HepG2 (cell line): Measurements from ENCODE around the gene EMC9. TPM values are rescaled to one million over a fixed set of nuclear protein-coding genes. Genes with fewer than 3 reads are reported as not detected.
A peak's percentile ranks its signal among the peaks of the same experiment; 100 is the strongest.

Experiments
- ARHGAP35 ChIP-seq: sonication (generic); formaldehyde crosslinking; IDR thresholded peaks from 2 replicates; pipeline ENCODE4 v1.9.0; 2022; ENCODE audit warnings: mild to moderate bottlenecking, inconsistent platforms, moderate library complexity, missing genetic modification reagents, borderline replicate concordance
- ATAD3A ChIP-seq: sonication (generic); formaldehyde crosslinking; IDR thresholded peaks from 2 replicates; pipeline ENCODE4 v1.4.0; 2020; ENCODE audit warnings: missing genetic modification reagents
- BRD4 ChIP-seq: sonication (generic); formaldehyde crosslinking; IDR thresholded peaks from 2 replicates; pipeline ENCODE4 v1.4.0; 2020; ENCODE audit warnings: missing genetic modification reagents
- CERS6 ChIP-seq: sonication (generic); formaldehyde crosslinking; IDR thresholded peaks from 2 replicates; pipeline ENCODE4 v1.5.0; 2020; ENCODE audit warnings: missing genetic modification reagents
- ELF3 ChIP-seq: IDR thresholded peaks from 2 replicates; pipeline ENCODE4 v1.6.1; 2016; ENCODE audit warnings: missing genetic modification reagents, missing compliant biosample characterization
- ETV6 ChIP-seq: sonication (generic); formaldehyde crosslinking; conservative IDR thresholded peaks from 2 replicates; pipeline ENCODE4 v1.4.0; 2020; ENCODE audit warnings: missing genetic modification reagents
- GATAD2A ChIP-seq: IDR thresholded peaks from 2 replicates; pipeline ENCODE4 v1.6.1; 2016
- KAT7 ChIP-seq: IDR thresholded peaks from 2 replicates; pipeline ENCODE4 v1.6.1; 2018; ENCODE audit warnings: borderline replicate concordance, missing compliant biosample characterization
- MAFG ChIP-seq: sonication (generic); formaldehyde crosslinking; IDR thresholded peaks from 2 replicates; pipeline ENCODE4 v1.5.1; 2020; ENCODE audit warnings: mild to moderate bottlenecking, missing genetic modification reagents
- MIER2 ChIP-seq: IDR thresholded peaks from 2 replicates; pipeline ENCODE4 v1.6.1; 2016; ENCODE audit warnings: missing biosample characterization, missing genetic modification reagents
- NFIB ChIP-seq: sonication (generic); formaldehyde crosslinking; IDR thresholded peaks from 2 replicates; pipeline ENCODE4 v1.9.0; 2021; ENCODE audit warnings: missing genetic modification reagents, mild to moderate bottlenecking, borderline replicate concordance
- NFIC ChIP-seq: IDR thresholded peaks from 2 replicates; pipeline ENCODE4 v1.6.1; 2012; ENCODE audit warnings: mild to moderate bottlenecking, low read length, inconsistent platforms
- NONO ChIP-seq, 2 experiments: fragments of 450-650 bp in 1 of 2; sonication (generic) in 1 of 2; formaldehyde crosslinking in 1 of 2; IDR thresholded peaks in 1 of 2; conservative IDR thresholded peaks in 1 of 2; 2 replicates each; pipeline versions ENCODE4 v1.6.1 to v1.8.0; 2017 to 2022; ENCODE audit warnings: mild to moderate bottlenecking in 1 of 2, missing genetic modification reagents in 1 of 2, moderate library complexity in 1 of 2
- PAX8 ChIP-seq: sonication (generic); formaldehyde crosslinking; IDR thresholded peaks from 2 replicates; pipeline ENCODE4 v1.8.0; 2022; ENCODE audit warnings: mild to moderate bottlenecking, missing genetic modification reagents, borderline replicate concordance
- POLR2G ChIP-seq: fragments of 200-400 bp; formaldehyde crosslinking; IDR thresholded peaks from 2 replicates; pipeline ENCODE4 v1.6.1; 2018; ENCODE audit warnings: mild to moderate bottlenecking, low read depth, low read length, moderate library complexity
- SOX5 ChIP-seq: IDR thresholded peaks from 2 replicates; pipeline ENCODE4 v1.6.1; 2016; ENCODE audit warnings: borderline replicate concordance
- SP5 ChIP-seq: IDR thresholded peaks from 2 replicates; pipeline ENCODE4 v1.6.1; 2016; ENCODE audit warnings: low read depth, borderline replicate concordance
- XRCC5 ChIP-seq: fragments of 200-400 bp; formaldehyde crosslinking; optimal IDR thresholded peaks from 2 replicates; pipeline ENCODE3; 2017; ENCODE audit warnings: mild to moderate bottlenecking, low read length
- ZBTB37 ChIP-seq: sonication (generic); formaldehyde crosslinking; IDR thresholded peaks from 2 replicates; pipeline ENCODE4 v1.4.0; 2020; ENCODE audit warnings: mild to moderate bottlenecking, missing genetic modification reagents
- ZFAT ChIP-seq: sonication (generic); formaldehyde crosslinking; conservative IDR thresholded peaks from 2 replicates; pipeline ENCODE4 v1.8.1; 2023; ENCODE audit warnings: missing genetic modification reagents, inconsistent platforms
- ZKSCAN8 ChIP-seq: IDR thresholded peaks from 2 replicates; pipeline ENCODE4 v1.6.1; 2016; ENCODE audit warnings: borderline replicate concordance, missing genetic modification reagents, missing compliant biosample characterization
- ZMYM3 ChIP-seq: sonication (generic); formaldehyde crosslinking; IDR thresholded peaks from 2 replicates; pipeline ENCODE4 v1.5.1; 2020; ENCODE audit warnings: mild to moderate bottlenecking, missing genetic modification reagents
- ZNF496 ChIP-seq: sonication (generic); formaldehyde crosslinking; IDR thresholded peaks from 2 replicates; pipeline ENCODE4 v1.8.1; 2023; ENCODE audit warnings: mild to moderate bottlenecking, moderate library complexity, missing genetic modification reagents; ENCODE audit not compliant: insufficient replicate concordance
- polyA plus RNA-seq, 8 experiments: library from polyadenylated mRNA; depleted of rRNA in 3 of 8; stranded (reverse) in 7 of 8; unstranded in 1 of 8; fragments of >200 nt; fragmentation: Illumina TruSeq in 4 of 8; extraction: Trizol in 4 of 8; gene quantifications; 2 replicates each; pipeline versions ENCODE4 v1.2.1 to v1.2.3, GENCODE V29; 2011 to 2016; ENCODE audit warnings: low read depth in 4 of 8, missing spikeins in 1 of 8, mixed read lengths in 1 of 8; ENCODE audit not compliant: insufficient read depth in 1 of 8
- total RNA-seq, 5 experiments: library from RNA; depleted of rRNA; stranded (reverse); fragments of >200 nt; fragmentation: Illumina TruSeq; extraction: Trizol; gene quantifications; 2 replicates each; pipeline ENCODE4 v1.2.3, GENCODE V29; 2016; ENCODE audit warnings: low read depth in 1 of 5
- TF ChIP-seq, protein P1 (sequence below), 2 experiments: fragments of 450-650 bp in 1 of 2; sonication (generic) in 1 of 2; formaldehyde crosslinking; IDR thresholded peaks; 2 replicates each; pipeline versions ENCODE4 v1.5.0 to v1.8.0; 2020 to 2022; ENCODE audit warnings: mild to moderate bottlenecking in 1 of 2, missing genetic modification reagents in 1 of 2
- TF ChIP-seq, protein P2 (sequence below): sonication (generic); formaldehyde crosslinking; IDR thresholded peaks from 2 replicates; pipeline ENCODE4 v1.5.0; 2020; ENCODE audit warnings: mild to moderate bottlenecking, missing genetic modification reagents

Gene EMC9
- total and polyA plus RNA-seq, 2 of the 13 experiments (the other 11 are each of a cell fraction or from before 2014, with no cell fraction given), result 60.5 to 78.7 TPM

- TF ChIP-seq BRD4 (CRISPR knock-in tag) (no peak), ZKSCAN8 (CRISPR knock-in tag) (peak; percentile 97), GATAD2A (peak; percentile 99), POLR2G (peak; percentile 95), CERS6 (peak; percentile 96), ATAD3A (CRISPR knock-in tag) (peak; percentile 75), XRCC5 (no peak), MAFG (CRISPR knock-in tag) (no peak), ZMYM3 (CRISPR knock-in tag) (peak; percentile 99), MIER2 (CRISPR knock-in tag) (peak; percentile 77; the same call in 1 of the 2 replicates), ZNF496 (no peak), SOX5 (peak; percentile 97), ZFAT (CRISPR knock-in tag) (0 out of 2 replicates have a peak, but pooled peaks have one; percentile 3), ETV6 (peak; percentile 93), NFIC (no peak), KAT7 (CRISPR knock-in tag) (peak; percentile 100), NONO (IDR thresholded peaks at IDR 0.05) (no peak), NONO (CRISPR knock-in tag; conservative IDR thresholded peaks at IDR 0.05) (no peak), NFIB (no peak), ZBTB37 (CRISPR knock-in tag) (peak; percentile 72; the same call in 1 of the 2 replicates), ARHGAP35 (peak; percentile 89; the same call in 1 of the 2 replicates), PAX8 (CRISPR knock-in tag) (peak; percentile 97; the same call in 1 of the 2 replicates), ELF3 (CRISPR knock-in tag) (peak; percentile 98), SP5 (CRISPR knock-in tag) (peak; percentile 99)
- TF ChIP-seq, protein P1, sequence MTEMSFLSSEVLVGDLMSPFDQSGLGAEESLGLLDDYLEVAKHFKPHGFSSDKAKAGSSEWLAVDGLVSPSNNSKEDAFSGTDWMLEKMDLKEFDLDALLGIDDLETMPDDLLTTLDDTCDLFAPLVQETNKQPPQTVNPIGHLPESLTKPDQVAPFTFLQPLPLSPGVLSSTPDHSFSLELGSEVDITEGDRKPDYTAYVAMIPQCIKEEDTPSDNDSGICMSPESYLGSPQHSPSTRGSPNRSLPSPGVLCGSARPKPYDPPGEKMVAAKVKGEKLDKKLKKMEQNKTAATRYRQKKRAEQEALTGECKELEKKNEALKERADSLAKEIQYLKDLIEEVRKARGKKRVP (CRISPR knock-in tag; IDR thresholded peaks at IDR 0.05), result no peak
- TF ChIP-seq, protein P2, sequence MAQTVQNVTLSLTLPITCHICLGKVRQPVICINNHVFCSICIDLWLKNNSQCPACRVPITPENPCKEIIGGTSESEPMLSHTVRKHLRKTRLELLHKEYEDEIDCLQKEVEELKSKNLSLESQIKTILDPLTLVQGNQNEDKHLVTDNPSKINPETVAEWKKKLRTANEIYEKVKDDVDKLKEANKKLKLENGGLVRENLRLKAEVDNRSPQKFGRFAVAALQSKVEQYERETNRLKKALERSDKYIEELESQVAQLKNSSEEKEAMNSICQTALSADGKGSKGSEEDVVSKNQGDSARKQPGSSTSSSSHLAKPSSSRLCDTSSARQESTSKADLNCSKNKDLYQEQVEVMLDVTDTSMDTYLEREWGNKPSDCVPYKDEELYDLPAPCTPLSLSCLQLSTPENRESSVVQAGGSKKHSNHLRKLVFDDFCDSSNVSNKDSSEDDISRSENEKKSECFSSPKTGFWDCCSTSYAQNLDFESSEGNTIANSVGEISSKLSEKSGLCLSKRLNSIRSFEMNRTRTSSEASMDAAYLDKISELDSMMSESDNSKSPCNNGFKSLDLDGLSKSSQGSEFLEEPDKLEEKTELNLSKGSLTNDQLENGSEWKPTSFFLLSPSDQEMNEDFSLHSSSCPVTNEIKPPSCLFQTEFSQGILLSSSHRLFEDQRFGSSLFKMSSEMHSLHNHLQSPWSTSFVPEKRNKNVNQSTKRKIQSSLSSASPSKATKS (CRISPR knock-in tag), result no peak; the same call in 1 of the 2 replicates
These were observed 27.4 kb downstream of the EMC9 start (continued) for GRCh38 chr14:24113801-24114531.
